EH (cell line): Measurements from ENCODE around the gene COX18.
A peak's percentile ranks its signal among the peaks of the same experiment; 100 is the strongest.

Experiments
- DNase-seq: peaks from one replicate; pipeline ENCODE4 v3.0.0-alpha.2; 2015; ENCODE audit warnings: low read depth

Gene COX18

GRCh38 chr4:73053076-73053475 lies 16.4 kb downstream of the COX18 start:
- peak; percentile 66 for DNase-seq

GRCh38 chr4:73051625-73052024 lies 17.9 kb downstream of the COX18 start:
- no peak for DNase-seq

- no peak for DNase-seq
These were observed 23.6 kb downstream of the COX18 start for GRCh38 chr4:73045879-73046278.

- DNase-seq: no peak
These were observed 32.5 kb downstream of the COX18 start for GRCh38 chr4:73037057-73037456.

- no peak for DNase-seq
These were observed 33.4 kb downstream of the COX18 start for GRCh38 chr4:73036123-73036522.

- DNase-seq: peak; percentile 4
These were observed 34.6 kb downstream of the COX18 start for GRCh38 chr4:73034896-73035295.

- DNase-seq: no peak
These were observed 40.9 kb downstream of the COX18 start for GRCh38 chr4:73028621-73029020.

- DNase-seq: peak; percentile 73
These were observed 47.9 kb downstream of the COX18 start for GRCh38 chr4:73021634-73022033.

GRCh38 chr4:73019462-73020047 lies 50.0 kb downstream of the COX18 start:
- peak; percentile 60 for DNase-seq

GRCh38 chr4:73018595-73018994 lies 50.9 kb downstream of the COX18 start:
- DNase-seq: no peak

- no peak for DNase-seq
These were observed 56.2 kb downstream of the COX18 start for GRCh38 chr4:73013310-73013709.

GRCh38 chr4:73012673-73013072 lies 56.8 kb downstream of the COX18 start:
- no peak for DNase-seq

GRCh38 chr4:73011629-73011985 lies 57.9 kb downstream of the COX18 start:
- DNase-seq: no peak

- no peak for DNase-seq
These were observed 58.5 kb downstream of the COX18 start for GRCh38 chr4:73010789-73011628.

- peak; percentile 54 for DNase-seq
These were observed 61.9 kb downstream of the COX18 start for GRCh38 chr4:73007526-73008100.

GRCh38 chr4:73006286-73006990 lies 63.1 kb downstream of the COX18 start:
- DNase-seq: no peak

- DNase-seq: no peak
These were observed 64.0 kb downstream of the COX18 start for GRCh38 chr4:73005514-73005913.
